CD4-positive, alpha-beta T cell (primary cell): ENCODE results near the gene ZNRF3. TPM values are rescaled to one million over a fixed set of nuclear protein-coding genes. Genes with fewer than 3 reads are reported as not detected.

ENCODE experiments used
- ATAC-seq: fragments of 200-7000 bp; cut with Tn5 transposase; one replicate; pipeline ENCODE4 v1.10.0; 2022; ENCODE audit warnings: mild to moderate bottlenecking; ENCODE audit not compliant: poor library complexity
- CTCF ChIA-PET: fragments of 350-600 bp; sonication (Branson Sonifier 250); formaldehyde crosslinking; loops from one replicate; lab custom pipeline; 2021; ENCODE audit warnings: antibody characterized with exemption, inconsistent platforms; lab: Charles Lee
- POLR2A ChIA-PET: fragments of 350-600 bp; sonication (Branson Sonifier 250); formaldehyde crosslinking; loops from one replicate; lab custom pipeline; 2021; ENCODE audit warnings: antibody characterized with exemption, inconsistent platforms; lab: Charles Lee
- DNase-seq, 14 experiments: peaks; one replicate each; pipeline ENCODE4 v3.0.0-alpha.2; 2013 to 2020; ENCODE audit warnings: mixed read lengths in 2 of 14
- H3K27ac ChIP-seq, 2 donors: one replicate each; pipeline versions ENCODE4 v1.5.1 to v1.7.0; 2013; ENCODE audit warnings: low read length in 2 of 2, low read depth in 1 of 2, mild to moderate bottlenecking in 1 of 2
- H3K27me3 ChIP-seq, 2 experiments: 1 replicate in 1 of 2; 2 replicates in 1 of 2; pipeline versions ENCODE4 v1.6.1 to v1.7.0; 2013; ENCODE audit warnings: low read length in 2 of 2, control low read depth in 1 of 2, mild to moderate bottlenecking in 1 of 2, moderate library complexity in 1 of 2; ENCODE audit not compliant: insufficient read depth in 2 of 2, control insufficient read depth in 1 of 2
- H3K36me3 ChIP-seq: one replicate; pipeline ENCODE4 v1.6.1; 2013; ENCODE audit warnings: low read length, control low read depth; ENCODE audit not compliant: insufficient read depth
- H3K4me1 ChIP-seq: one replicate; pipeline ENCODE4 v1.6.1; 2013; ENCODE audit warnings: low read length, control low read depth; ENCODE audit not compliant: insufficient read depth
- H3K4me3 ChIP-seq: one replicate; pipeline ENCODE4 v1.5.1; 2013; ENCODE audit warnings: mild to moderate bottlenecking, low read length, moderate library complexity
- H3K9me3 ChIP-seq, 2 experiments: 1 replicate in 1 of 2; 2 replicates in 1 of 2; pipeline versions ENCODE4 v1.6.1 to v1.7.0; 2013; ENCODE audit warnings: low read length in 2 of 2, mild to moderate bottlenecking in 2 of 2, control low read depth in 1 of 2, moderate library complexity in 1 of 2; ENCODE audit not compliant: control insufficient read depth in 1 of 2, insufficient read depth in 1 of 2
- H3K27ac Mint-ChIP-seq: one replicate; pipeline ENCODE4 v1.8.0; 2020; ENCODE audit warnings: mixed read lengths
- H3K27me3 Mint-ChIP-seq: one replicate; pipeline ENCODE4 v1.8.0; 2021; ENCODE audit warnings: mixed read lengths
- H3K36me3 Mint-ChIP-seq: one replicate; pipeline ENCODE4 v1.8.0; 2021; ENCODE audit warnings: low read depth, mixed read lengths
- H3K4me1 Mint-ChIP-seq: one replicate; pipeline ENCODE4 v1.8.0; 2021; ENCODE audit warnings: low read depth, mixed read lengths
- H3K4me3 Mint-ChIP-seq: one replicate; pipeline ENCODE4 v1.8.0; 2020; ENCODE audit warnings: mild to moderate bottlenecking, mixed read lengths
- H3K9me3 Mint-ChIP-seq: one replicate; pipeline ENCODE4 v1.8.0; 2020; ENCODE audit warnings: mixed read lengths
- intact Hi-C, 2 experiments: fragments of 100-400 bp; cut with DNase I in 1 of 2; cut with micrococcal nuclease in 1 of 2; formaldehyde crosslinking; loops; one replicate each; pipeline versions ENCODE4 v1.15.1 to v1.9.0; 2023 to 2025; cut with DNase I, micrococcal nuclease
- total RNA-seq, 174 experiments: library from RNA in 2 of 174; stranded (reverse) in 2 of 174; gene quantifications; one replicate each; pipeline ENCODE4 v1.2.3 and lab custom pipeline; 2021 to 2026
- TF ChIP-seq, protein P1 (sequence below): fragments of 200-600 bp; IDR thresholded peaks from one replicate; pipeline ENCODE4 v1.8.0; 2022; ENCODE audit warnings: antibody characterized with exemption, mild to moderate bottlenecking

The ZNRF3 gene
- total RNA-seq, 2 experiments from 2014 or later = 0.38 to 0.61 TPM

- TF ChIP-seq, protein P1, sequence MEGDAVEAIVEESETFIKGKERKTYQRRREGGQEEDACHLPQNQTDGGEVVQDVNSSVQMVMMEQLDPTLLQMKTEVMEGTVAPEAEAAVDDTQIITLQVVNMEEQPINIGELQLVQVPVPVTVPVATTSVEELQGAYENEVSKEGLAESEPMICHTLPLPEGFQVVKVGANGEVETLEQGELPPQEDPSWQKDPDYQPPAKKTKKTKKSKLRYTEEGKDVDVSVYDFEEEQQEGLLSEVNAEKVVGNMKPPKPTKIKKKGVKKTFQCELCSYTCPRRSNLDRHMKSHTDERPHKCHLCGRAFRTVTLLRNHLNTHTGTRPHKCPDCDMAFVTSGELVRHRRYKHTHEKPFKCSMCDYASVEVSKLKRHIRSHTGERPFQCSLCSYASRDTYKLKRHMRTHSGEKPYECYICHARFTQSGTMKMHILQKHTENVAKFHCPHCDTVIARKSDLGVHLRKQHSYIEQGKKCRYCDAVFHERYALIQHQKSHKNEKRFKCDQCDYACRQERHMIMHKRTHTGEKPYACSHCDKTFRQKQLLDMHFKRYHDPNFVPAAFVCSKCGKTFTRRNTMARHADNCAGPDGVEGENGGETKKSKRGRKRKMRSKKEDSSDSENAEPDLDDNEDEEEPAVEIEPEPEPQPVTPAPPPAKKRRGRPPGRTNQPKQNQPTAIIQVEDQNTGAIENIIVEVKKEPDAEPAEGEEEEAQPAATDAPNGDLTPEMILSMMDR = no peak
- no peaks in the 10 kb centered on the region for H3K9me3 ChIP-seq
- no peaks in the 10 kb centered on the region for H3K4me1 Mint-ChIP-seq
- ATAC-seq (no peak), DNase-seq (no peak)
- H3K27ac ChIP-seq = no peak overlapping the region
- H3K9me3 Mint-ChIP-seq = no peaks in the 10 kb centered on the region
- no peaks in the 10 kb centered on the region for H3K4me1 ChIP-seq
- intact Hi-C loops = no loop called here
- no peak overlapping the region for H3K27ac Mint-ChIP-seq
- H3K27me3 ChIP-seq = peaks cover 0 to 3% of the 10 kb centered on the region in 2 experiments
- H3K4me3 Mint-ChIP-seq = no peak overlapping the region
- ChIA-PET POLR2A (no interaction called here), CTCF (no interaction called here)
- H3K27me3 Mint-ChIP-seq = peaks cover 4% of the 10 kb centered on the region
- no peaks in the 10 kb centered on the region for H3K36me3 Mint-ChIP-seq
- H3K36me3 ChIP-seq = no peaks in the 10 kb centered on the region
- no peak overlapping the region for H3K4me3 ChIP-seq
These were observed 34.6 kb downstream of the ZNRF3 start for GRCh38 chr22:28917747-28918549.

DNA sequence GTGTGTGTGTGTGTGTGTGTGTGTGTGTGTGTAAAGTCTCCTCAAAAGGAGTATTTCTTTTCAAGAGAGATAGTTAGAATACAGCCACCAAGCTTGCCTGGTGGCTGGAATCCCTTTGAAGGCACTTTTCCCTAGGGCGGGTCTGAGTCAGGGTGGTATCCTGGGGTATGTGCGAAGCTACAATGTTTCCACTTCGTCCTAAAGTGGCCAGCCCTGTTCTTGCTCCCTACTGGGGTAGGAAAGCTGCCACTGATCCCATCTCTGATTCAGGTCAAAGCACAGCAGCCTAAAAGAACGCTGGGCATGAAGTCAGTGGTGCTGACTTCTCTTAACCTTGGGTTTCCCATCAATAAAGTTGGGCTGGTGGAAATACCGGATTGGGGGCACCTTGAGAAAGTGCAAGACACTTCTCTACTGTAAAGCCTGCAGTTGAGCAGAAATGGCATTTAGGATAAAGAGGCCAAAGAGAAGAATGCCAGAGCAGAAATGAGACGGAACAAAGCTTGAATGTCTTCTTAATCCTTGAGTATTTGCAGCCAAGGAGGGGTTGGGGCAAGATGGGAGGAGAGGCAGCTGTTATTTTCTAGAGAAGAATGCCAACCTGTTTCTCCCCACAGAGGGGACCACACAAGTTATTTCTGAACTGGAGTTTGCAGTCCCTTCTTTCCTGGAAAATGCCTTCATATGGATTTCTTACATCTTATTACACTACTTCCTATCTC, 35.3 kb downstream of the ZNRF3 start:
- Histone ChIP-seq H3K27me3 (peaks cover under 1 to 4% of the 10 kb centered on the region in 2 experiments), H3K27ac (no peak overlapping the region), H3K4me3 (no peak overlapping the region), H3K4me1 (no peaks in the 10 kb centered on the region), H3K9me3 (no peaks in the 10 kb centered on the region), H3K36me3 (no peaks in the 10 kb centered on the region)
- intact Hi-C loops = no loop called here
- DNase-seq (no peak), ATAC-seq (no peak)
- H3K4me1 Mint-ChIP-seq = no peaks in the 10 kb centered on the region
- no peaks in the 10 kb centered on the region for H3K9me3 Mint-ChIP-seq
- ChIA-PET CTCF (no interaction called here), POLR2A (no interaction called here)
- H3K4me3 Mint-ChIP-seq = no peak overlapping the region
- H3K36me3 Mint-ChIP-seq = no peaks in the 10 kb centered on the region
- no peak overlapping the region for H3K27ac Mint-ChIP-seq
- TF ChIP-seq, protein P1 = no peak
- peaks cover 4% of the 10 kb centered on the region for H3K27me3 Mint-ChIP-seq

DNA sequence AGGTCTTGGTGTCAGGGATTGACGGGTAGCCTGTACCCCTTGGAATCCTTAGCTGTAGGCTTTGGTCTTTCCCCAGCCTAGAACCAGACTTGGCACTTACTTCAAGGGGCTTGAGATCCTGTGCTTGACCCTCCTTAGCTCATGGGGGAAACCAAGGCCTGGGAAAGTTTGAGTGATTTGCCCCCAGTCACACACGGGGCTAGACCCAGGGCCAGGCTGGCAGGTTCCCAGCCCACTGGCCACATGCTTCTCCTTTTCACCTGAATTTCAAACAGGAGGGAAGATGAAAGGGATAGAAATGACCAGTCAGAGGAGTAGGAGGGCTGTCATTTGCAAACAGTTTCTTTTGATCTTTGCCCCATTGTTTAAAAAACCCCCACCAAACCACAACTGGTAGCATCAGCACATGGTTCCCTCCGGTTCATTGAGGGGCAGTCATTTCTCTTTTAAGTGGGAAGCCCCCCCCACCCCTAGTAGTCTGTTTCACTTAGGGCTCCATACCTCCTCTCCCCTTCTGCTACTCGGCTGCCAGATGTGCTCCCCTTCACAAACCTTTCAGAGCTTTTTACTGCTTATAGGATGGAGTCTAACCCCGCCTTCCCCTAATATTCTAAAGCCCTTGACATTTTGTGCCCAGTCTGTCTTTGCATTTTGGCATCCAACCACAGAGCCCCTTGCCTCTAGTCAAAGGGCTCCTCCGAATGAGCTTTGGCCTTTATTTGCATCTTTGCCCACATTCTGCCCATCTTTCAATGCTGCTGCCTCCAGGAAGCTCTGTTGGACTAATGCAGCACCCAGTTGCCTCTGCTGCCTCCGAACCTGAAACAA, 37.6 kb downstream of the ZNRF3 start:
- DNase-seq = no peak
- H3K9me3 ChIP-seq = no peaks in the 10 kb centered on the region
- no peaks in the 10 kb centered on the region for H3K4me1 ChIP-seq
- Mint-ChIP-seq H3K4me3 (no peak overlapping the region), H3K4me1 (no peaks in the 10 kb centered on the region), H3K27me3 (peaks cover 13% of the 10 kb centered on the region), H3K27ac (no peak overlapping the region), H3K36me3 (no peaks in the 10 kb centered on the region), H3K9me3 (no peaks in the 10 kb centered on the region)
- H3K4me3 ChIP-seq = no peak overlapping the region
- ChIA-PET POLR2A (no interaction called here), CTCF (no interaction called here)
- no peak for ATAC-seq
- intact Hi-C loops = no loop called here
- H3K27ac ChIP-seq = no peak overlapping the region
- peaks cover 5 to 12% of the 10 kb centered on the region in 2 experiments for H3K27me3 ChIP-seq
- H3K36me3 ChIP-seq = no peaks in the 10 kb centered on the region
- TF ChIP-seq, protein P1 = no peak
